HG02852 (cell line): ENCODE results near the gene TMEM82.

ENCODE experiments used
- ATAC-seq: cut with Tn5 transposase; IDR thresholded peaks from one replicate; pipeline ENCODE4 v1.9.1; 2021; ENCODE audit warnings: mild to moderate bottlenecking, moderate library complexity; ENCODE audit not compliant: unreplicated experiment

Gene TMEM82

DNA sequence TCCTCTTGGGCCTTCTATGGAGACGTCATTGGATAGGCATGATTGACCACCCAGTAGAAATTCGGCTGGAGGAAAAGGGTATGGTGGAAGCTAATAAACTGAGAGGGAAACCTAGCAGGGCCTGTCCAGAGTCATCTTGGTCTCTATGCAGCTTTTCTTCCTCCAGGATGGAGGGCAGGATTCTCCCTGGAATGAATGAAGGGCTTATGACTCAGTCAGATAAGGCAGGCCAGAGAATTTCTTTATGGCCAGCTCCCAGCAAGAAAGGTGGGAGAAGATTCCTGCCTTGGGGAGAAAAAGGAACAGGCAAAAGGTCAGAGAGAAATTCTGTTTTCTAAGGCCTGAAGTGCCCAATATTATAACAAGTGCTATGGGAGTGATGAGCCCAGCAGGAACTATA is 33.4 kb downstream of the TMEM82 start:
- no peak for ATAC-seq

- no peak for ATAC-seq
Observed at GRCh38 chr1:15777909-15778707, 35.8 kb downstream of the TMEM82 start.

DNA sequence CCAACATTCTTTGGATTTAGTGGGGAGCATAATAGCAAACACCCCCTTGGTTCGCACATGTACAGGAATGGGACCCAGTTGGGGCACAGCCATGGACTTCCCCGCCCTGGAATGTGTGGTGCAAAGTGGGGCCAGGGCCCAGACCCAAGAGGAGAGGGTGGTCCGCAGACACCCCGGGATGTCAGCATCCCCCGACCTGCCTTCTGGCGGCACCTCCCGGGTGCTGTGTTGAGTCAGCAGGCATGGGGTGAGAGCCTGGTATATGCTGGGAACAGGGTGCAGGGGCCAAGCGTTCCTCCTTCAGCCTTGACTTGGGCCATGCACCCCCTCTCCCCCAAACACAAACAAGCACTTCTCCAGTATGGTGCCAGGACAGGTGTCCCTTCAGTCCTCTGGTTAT is 43.4 kb downstream of the TMEM82 start:
- no peak for ATAC-seq

GRCh38 chr1:15786581-15786980 is 44.3 kb downstream of the TMEM82 start:
- ATAC-seq: no peak

DNA sequence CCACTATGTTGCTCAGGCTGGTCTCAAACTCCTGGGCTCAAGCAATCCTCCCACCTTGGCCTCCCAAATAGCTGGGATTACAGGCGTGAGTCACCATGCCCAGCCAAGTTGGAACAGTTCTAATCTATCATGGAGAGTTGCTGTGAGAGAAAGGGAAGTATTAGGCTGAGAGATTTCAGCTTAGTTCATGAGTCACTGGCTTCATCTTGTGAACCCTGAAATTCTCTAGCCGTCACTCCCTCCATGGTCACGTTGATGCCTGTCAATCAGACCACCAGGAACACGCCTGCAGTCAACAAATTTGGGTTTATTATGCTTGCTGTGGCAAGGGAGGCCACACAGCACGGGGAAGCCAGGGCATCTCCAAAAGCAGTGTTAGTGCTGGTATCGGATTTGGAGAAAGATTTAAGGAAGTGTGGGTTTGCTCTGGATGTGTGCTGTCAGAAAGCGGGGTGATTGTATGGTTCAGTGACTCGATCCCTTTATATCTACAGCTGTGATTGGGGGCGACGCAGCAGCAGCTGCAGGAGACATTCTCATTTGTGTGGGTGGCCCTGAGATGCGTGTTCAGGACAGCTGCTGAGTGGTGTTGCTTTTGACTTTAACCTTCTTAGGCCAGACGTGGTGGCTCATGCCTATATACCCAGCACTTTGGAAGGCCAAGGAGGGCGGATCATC is 46.5 kb downstream of the TMEM82 start:
- ATAC-seq: no peak

DNA sequence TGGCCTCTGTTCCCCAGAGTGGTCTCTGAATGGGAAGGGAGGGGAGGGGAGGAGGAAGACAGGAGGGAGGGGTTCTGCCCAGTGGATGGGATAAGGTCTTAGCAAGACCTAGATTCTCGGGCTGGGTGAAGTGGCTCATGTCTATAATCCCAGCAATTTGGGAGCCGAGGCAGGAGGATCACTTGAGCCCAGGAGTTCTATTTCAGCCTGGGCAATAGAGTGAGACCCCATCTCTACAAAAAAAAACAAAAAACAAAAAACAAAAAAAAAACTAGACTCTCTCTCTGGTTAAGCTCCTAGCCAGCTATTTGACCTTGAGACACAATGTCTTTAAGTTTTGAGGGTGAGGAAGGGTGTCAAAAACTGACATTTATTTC is 53.8 kb downstream of the TMEM82 start:
- ATAC-seq: no peak
